ENCODE data around the gene TBCE.

TBCE gene

DNA sequence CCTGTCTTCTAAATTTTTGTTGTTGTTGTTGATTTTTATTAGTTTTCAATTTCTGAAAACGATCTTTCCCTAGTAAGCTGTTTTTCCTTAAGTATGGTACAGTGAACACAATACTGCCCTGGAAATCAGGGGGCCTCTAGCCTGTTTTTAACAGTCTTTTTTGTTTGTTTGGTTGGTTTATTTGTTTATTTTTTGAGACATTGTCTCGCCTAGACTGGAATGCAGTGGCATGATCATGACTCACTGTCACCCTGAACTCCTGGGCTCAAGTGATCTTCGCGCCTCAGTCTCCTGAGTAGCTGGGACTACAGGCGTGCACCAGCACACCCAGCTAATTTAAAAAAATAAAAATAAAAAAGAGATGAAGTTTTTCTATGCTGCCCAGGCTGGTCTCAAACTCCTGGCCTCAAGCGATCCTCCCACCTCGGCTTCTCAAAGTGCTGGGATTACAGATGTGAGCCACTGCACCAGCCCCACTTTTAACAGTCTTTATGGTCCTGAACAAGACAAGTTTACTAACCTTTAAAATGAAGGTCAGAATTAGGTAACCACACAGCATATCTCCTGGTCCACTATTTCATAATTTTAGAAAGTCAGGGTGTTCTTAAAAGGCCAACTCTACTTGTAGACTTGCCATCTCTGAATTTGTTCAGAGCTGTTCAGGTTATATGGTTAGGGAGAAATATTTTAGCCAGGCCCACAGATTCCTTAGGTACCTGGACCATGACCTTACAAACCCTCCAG is 35.4 kb downstream of the TBCE start:
- no peak for TF ChIP-seq ZFX (IDR thresholded peaks at IDR 0.05; ENCODE audit: borderline replicate concordance)
- TF ChIP-seq CTCF (IDR thresholded peaks at IDR 0.05) = no peak
- no peak overlapping the region for H3K27ac ChIP-seq

- TF ChIP-seq CTCF (IDR thresholded peaks at IDR 0.05) (no peak), ZFX (IDR thresholded peaks at IDR 0.05; ENCODE audit: borderline replicate concordance) (no peak)
- H3K27ac ChIP-seq = no peak overlapping the region
Measured at GRCh38 chr1:235403593-235403992, 36.4 kb downstream of the TBCE start.

- H3K27ac ChIP-seq = no peak overlapping the region
- TF ChIP-seq ZFX (IDR thresholded peaks at IDR 0.05; ENCODE audit: borderline replicate concordance) (no peak), CTCF (IDR thresholded peaks at IDR 0.05) (no peak)
Measured at GRCh38 chr1:235404190-235404589, 37.0 kb downstream of the TBCE start.

GRCh38 chr1:235407419-235407818 is 40.2 kb downstream of the TBCE start:
- H3K27ac ChIP-seq = no peak overlapping the region

GRCh38 chr1:235408503-235408960 is 41.3 kb downstream of the TBCE start:
- TF ChIP-seq ZFX (IDR thresholded peaks at IDR 0.05; ENCODE audit: borderline replicate concordance) = no peak
- TF ChIP-seq CTCF (IDR thresholded peaks at IDR 0.05) = no peak
- peak overlapping the region; percentile 46 for H3K27ac ChIP-seq

More at GRCh38 chr1:235407419-235407818, 40.2 kb downstream of the TBCE start:
- TF ChIP-seq ZFX (IDR thresholded peaks at IDR 0.05; ENCODE audit: borderline replicate concordance) (no peak), CTCF (IDR thresholded peaks at IDR 0.05) (no peak)

GRCh38 chr1:235409042-235409820 is 42.0 kb downstream of the TBCE start:
- H3K27ac ChIP-seq = peak overlapping the region; percentile 46
- TF ChIP-seq ZFX (IDR thresholded peaks at IDR 0.05; ENCODE audit: borderline replicate concordance) = no peak
- no peak for TF ChIP-seq CTCF (IDR thresholded peaks at IDR 0.05)

GRCh38 chr1:235410467-235410866 is 43.2 kb downstream of the TBCE start:
- no peak for TF ChIP-seq ZFX (IDR thresholded peaks at IDR 0.05; ENCODE audit: borderline replicate concordance)
- TF ChIP-seq CTCF (IDR thresholded peaks at IDR 0.05) = no peak

More at GRCh38 chr1:235410467-235410866, 43.2 kb downstream of the TBCE start:
- H3K27ac ChIP-seq = no peak overlapping the region

Measured in 22Rv1 (cell line).